Neural crest cell (in vitro differentiated cells): ENCODE results near the gene KNDC1. TPM values are rescaled to one million over a fixed set of nuclear protein-coding genes. Genes with fewer than 3 reads are reported as not detected.

Experiments used
- DNase-seq: peaks from one replicate; pipeline ENCODE4 v3.0.0; 2021; ENCODE audit warnings: low read depth, mixed read lengths, low spot score
- H3K27ac Mint-ChIP-seq: one replicate; pipeline ENCODE4 v1.8.0; 2021; ENCODE audit warnings: mild to moderate bottlenecking, mixed read lengths; ENCODE audit not compliant: unreplicated experiment
- H3K27me3 Mint-ChIP-seq: 2 replicates; pipeline ENCODE4 v1.8.0; 2021; ENCODE audit warnings: low read depth, mild to moderate bottlenecking, mixed read lengths
- H3K36me3 Mint-ChIP-seq: 2 replicates; pipeline ENCODE4 v1.8.0; 2021; ENCODE audit warnings: low read depth, mild to moderate bottlenecking, mixed read lengths
- H3K4me1 Mint-ChIP-seq: 2 replicates; pipeline ENCODE4 v1.8.0; 2021; ENCODE audit warnings: mixed read lengths
- H3K4me3 Mint-ChIP-seq: one replicate; pipeline ENCODE4 v1.8.0; 2021; ENCODE audit warnings: mild to moderate bottlenecking, mixed read lengths
- H3K9me3 Mint-ChIP-seq: 2 replicates; pipeline ENCODE4 v1.8.0; 2021; ENCODE audit warnings: mixed read lengths
- total RNA-seq: library from RNA; stranded (reverse); gene quantifications from 2 replicates; pipeline ENCODE4 v1.2.1, GENCODE V29; 2021
- TF ChIP-seq, protein P1 (sequence below): fragments of 200-600 bp; sonication (generic); conservative IDR thresholded peaks from 2 replicates; pipeline ENCODE4 v1.5.0; 2021; ENCODE audit warnings: antibody characterized with exemption, mild to moderate bottlenecking

KNDC1 gene
- total RNA-seq, 1 donor from 2014 or later, result 5.5 TPM

DNA sequence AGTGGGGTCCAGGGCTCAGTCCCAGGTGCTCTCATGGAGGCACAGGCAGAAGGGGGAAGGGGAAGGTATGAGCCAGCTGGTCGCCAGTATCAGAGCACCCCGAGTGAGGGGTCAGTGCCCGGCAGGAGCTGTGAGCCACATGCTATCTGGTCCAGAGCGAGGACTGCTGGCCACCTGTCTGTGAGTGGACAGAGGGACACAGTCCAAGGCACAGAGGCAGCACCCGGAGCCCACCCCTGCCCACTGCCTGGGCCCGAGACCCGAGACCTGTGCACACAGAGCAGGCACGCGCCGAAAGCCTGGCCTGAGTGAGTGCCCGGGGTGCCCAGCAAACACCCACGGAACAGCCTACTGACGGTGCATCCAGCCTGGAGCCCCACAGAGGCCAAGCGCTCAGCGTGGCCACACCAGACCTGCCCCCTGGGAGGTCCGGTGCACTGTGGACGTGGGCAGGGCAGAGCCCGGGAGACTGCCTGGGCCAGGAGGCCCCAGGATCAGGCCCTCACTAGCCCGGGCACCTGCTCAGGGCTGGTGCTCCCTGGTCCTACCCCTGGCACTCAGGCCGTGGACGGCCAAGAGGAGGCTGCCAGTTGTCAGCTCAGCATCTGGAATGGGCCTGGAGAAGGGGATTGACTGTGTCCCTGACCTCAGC is 42.9 kb upstream of the KNDC1 start:
- DNase-seq, result no peak
- no peak overlapping the region for H3K27ac Mint-ChIP-seq
- no peak overlapping the region for H3K4me3 Mint-ChIP-seq

GRCh38 chr10:133117688-133118071 is 42.3 kb upstream of the KNDC1 start:
- no peaks in the 10 kb centered on the region for H3K36me3 Mint-ChIP-seq
- peaks cover 8% of the 10 kb centered on the region for H3K27me3 Mint-ChIP-seq
- TF ChIP-seq, protein P1, sequence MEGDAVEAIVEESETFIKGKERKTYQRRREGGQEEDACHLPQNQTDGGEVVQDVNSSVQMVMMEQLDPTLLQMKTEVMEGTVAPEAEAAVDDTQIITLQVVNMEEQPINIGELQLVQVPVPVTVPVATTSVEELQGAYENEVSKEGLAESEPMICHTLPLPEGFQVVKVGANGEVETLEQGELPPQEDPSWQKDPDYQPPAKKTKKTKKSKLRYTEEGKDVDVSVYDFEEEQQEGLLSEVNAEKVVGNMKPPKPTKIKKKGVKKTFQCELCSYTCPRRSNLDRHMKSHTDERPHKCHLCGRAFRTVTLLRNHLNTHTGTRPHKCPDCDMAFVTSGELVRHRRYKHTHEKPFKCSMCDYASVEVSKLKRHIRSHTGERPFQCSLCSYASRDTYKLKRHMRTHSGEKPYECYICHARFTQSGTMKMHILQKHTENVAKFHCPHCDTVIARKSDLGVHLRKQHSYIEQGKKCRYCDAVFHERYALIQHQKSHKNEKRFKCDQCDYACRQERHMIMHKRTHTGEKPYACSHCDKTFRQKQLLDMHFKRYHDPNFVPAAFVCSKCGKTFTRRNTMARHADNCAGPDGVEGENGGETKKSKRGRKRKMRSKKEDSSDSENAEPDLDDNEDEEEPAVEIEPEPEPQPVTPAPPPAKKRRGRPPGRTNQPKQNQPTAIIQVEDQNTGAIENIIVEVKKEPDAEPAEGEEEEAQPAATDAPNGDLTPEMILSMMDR, result no peak
- H3K27ac Mint-ChIP-seq, result no peak overlapping the region
- H3K9me3 Mint-ChIP-seq, result peaks cover 3% of the 10 kb centered on the region
- DNase-seq, result no peak
- H3K4me1 Mint-ChIP-seq, result no peaks in the 10 kb centered on the region
- H3K4me3 Mint-ChIP-seq, result no peak overlapping the region

More for the DNA sequence above, 42.9 kb upstream of the KNDC1 start:
- TF ChIP-seq, protein P1, result no peak
- H3K9me3 Mint-ChIP-seq, result peaks cover 3% of the 10 kb centered on the region
- no peaks in the 10 kb centered on the region for H3K36me3 Mint-ChIP-seq
- peaks cover 8% of the 10 kb centered on the region for H3K27me3 Mint-ChIP-seq
- H3K4me1 Mint-ChIP-seq, result no peaks in the 10 kb centered on the region

DNA sequence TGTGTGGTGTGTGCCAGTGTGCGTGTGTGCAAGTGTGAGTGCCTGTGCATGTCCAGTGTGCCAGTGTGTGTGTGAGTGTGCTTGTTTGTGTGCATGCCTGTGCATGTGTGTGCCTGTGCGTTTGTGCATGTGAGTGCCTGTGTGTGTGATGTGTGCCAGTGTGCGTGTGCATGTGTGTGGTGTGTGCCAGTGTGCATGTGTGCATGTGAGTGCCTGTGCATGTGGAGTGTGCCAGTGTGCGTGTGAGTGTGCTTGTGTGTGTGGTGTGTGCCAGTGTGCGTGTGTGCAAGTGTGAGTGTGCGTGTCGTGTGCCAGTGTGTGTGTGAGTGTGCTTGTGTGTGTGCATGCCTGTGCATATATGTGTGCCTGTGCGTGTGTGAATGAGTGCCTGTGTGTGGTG is 38.5 kb upstream of the KNDC1 start:
- no peak for DNase-seq
- TF ChIP-seq, protein P1, result no peak
- Mint-ChIP-seq H3K27me3 (peaks cover 28% of the 10 kb centered on the region), H3K9me3 (peaks cover 3% of the 10 kb centered on the region), H3K4me1 (peaks cover 4% of the 10 kb centered on the region), H3K4me3 (no peak overlapping the region), H3K27ac (no peak overlapping the region), H3K36me3 (no peaks in the 10 kb centered on the region)

DNA sequence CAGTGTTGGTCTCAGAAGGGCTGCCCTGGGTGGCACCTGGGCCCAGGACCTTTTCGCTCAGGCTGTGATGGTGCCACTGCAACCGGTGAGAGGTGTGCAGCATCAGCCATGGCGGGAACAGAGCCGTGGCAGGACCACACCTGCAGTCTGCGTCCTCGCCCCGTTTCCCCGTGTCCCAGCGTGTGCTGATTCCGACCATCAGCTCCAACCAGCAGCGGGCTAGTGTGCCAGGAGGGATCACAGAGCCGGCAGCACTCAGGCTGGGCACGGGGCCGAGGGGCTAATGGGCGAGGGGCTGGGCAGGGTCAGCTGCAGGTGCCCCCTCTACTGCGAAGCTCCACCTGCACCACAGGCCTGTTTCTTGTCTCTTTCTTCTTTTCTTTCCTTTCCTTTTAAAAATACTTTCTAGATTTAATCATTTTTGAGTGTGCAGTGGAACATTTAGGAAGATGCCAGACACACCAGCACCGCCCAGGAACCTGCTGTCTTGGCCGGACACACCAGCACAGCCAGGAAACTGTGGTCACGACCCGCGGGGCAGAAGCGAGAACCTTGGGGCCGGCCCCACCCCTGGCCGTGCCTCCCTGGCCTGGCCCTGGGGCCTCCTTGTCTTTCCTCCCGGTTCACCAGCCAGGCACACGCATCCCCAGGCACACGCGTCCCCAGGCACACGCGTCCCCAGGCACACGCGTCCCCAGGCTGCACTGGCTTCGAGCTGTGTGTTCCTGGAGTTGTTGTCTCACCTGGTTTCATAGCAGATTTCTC is 37.7 kb upstream of the KNDC1 start:
- H3K27me3 Mint-ChIP-seq, result peaks cover 28% of the 10 kb centered on the region
- no peak for DNase-seq

GRCh38 chr10:133123050-133123745 is 36.8 kb upstream of the KNDC1 start:
- Mint-ChIP-seq H3K4me1 (peaks cover 4% of the 10 kb centered on the region), H3K36me3 (no peaks in the 10 kb centered on the region), H3K9me3 (peaks cover 3% of the 10 kb centered on the region), H3K4me3 (no peak overlapping the region), H3K27ac (no peak overlapping the region), H3K27me3 (peaks cover 28% of the 10 kb centered on the region)
- no peak for DNase-seq
- TF ChIP-seq, protein P1, result no peak

More for the DNA sequence above, 37.7 kb upstream of the KNDC1 start:
- peaks cover 3% of the 10 kb centered on the region for H3K9me3 Mint-ChIP-seq
- peaks cover 4% of the 10 kb centered on the region for H3K4me1 Mint-ChIP-seq
- TF ChIP-seq, protein P1, result no peak
- H3K4me3 Mint-ChIP-seq, result no peak overlapping the region
- no peak overlapping the region for H3K27ac Mint-ChIP-seq
- no peaks in the 10 kb centered on the region for H3K36me3 Mint-ChIP-seq
